ENCODE data around the gene DAP.

DAP gene

DNA sequence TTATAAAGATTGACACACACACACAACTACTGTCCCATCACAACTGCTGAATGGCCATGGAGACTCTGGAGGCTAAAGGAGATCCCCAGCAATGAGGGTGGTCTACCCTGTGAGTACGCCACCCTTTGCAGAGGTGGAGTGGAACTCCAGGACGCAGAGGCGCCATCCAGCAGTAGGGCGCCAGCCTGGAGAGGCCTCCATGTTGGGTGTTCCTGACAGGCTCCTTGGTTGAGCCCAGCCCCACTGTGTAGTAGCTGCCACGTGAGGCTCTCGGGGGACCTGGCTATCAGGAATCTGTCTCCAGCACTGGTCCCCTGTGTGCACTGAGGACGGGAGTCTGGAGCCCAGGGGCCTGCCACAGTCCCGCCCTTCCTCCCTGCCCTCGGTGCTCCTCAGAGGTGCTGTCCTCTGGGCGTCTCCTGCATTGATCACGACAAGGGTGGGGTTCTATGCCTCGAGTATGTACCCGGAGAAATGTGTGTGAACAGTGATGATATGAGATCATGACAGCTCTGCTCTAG, 72.3 kb downstream of the DAP start:
- DNase-seq = no peak

DNA sequence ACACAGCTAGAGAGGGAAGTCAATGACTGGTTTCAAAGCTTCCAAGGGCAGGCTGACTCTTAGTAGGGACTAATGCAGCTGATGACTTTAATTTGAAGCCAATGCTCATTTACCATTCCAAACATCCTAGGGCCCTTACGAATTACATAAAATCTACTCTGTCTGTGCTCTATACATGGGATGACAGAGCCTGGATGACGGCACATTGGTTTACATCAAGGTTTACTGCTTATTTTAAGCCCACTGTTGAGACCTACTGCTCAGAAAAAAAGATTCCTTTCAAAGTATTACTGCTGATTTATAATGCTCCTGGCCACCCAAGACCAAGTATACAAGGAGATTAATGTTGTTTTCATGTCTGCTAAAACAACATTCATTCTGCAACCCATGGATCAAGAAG, 74.1 kb downstream of the DAP start:
- no peak for DNase-seq

DNA sequence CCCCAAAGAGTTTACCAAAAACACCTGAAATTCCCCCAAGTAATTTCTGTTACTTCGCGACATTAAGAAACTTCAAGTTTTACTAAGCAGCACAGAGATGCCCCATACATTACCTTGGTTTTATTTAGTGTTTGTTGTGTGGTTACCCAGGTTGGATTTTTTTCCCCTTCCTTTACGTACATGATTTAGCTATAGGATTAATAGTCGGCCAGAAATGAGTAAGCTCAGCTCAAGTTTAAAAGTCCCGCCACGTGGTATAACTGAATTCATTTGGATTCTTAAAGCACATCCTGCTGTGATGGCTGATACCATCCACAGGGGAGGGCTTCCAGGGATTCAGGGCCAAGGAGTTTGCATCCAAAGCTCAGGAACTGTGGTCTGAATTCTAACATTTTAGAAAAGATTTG, 75.9 kb downstream of the DAP start:
- DNase-seq = no peak

DNA sequence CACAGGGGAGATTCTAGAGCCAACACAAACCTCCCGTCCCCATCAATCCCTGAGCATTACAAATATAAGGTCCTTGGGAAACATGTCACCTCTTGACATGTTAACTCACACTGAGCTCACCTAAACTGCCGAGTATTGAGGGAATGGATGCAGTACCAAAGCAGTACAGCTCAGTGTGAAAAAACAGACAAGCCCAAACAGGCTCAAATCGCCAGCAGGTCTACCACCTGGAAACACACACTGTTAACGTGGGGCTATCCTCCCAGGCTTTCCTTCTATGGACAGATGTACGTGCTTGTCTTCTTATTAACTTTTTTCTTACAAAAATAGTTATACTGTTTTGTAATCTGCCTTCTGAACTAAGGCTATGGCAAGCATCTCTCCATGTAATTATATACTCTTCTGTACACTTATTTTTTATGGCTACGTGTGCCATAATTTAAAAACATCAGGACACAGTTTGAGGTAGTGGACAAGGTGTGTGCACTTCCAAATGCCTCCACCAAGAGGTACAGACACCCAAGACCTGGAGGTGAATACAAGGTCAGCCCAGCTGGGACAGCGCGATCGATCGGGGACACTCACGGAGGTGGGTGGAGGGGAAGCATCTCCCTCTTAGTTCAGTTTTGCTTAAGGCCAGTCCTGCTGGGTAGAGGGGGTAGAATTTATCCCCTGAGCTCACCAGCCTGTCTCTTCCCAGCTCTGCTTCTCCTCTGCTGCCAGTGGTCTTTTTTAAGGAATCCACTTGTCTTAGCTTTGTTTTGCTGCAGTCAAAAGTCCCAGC, 76.5 kb downstream of the DAP start:
- no peak for DNase-seq

DNA sequence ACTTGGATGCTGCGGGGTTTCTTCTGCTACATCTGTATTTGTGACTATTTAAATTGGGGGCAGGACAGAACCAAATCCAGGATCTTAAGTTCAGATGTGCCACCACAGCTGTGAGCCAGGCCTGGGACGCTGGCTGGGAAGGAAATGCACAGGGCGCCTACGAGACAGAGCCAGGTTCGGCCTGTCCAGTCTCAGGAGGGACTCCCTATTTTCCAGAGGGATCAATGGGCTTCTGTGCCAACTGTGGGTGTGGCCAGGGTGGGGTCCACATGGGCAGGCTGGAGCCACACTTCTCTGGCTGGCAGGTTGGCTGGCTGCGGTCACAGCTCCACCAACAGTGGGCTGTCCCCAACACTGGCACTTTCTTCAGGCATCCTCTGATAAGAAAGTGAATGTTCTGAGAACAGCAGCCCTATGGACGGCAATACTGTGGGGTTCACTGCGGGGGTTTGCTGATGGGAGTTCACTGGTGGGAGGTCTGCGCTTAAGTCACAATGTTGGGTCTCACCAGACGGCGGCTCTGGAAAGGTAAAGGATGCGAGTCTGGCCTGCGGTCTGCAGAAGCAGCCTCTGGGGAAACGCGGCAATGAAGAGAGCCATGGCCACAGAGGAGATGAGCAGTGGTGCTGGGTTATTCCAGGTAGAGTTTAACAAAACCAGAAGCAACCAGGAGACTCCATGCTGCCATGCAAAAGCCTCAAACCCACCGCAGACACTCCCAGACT, 78.1 kb downstream of the DAP start:
- DNase-seq = peak; percentile 33

DNA sequence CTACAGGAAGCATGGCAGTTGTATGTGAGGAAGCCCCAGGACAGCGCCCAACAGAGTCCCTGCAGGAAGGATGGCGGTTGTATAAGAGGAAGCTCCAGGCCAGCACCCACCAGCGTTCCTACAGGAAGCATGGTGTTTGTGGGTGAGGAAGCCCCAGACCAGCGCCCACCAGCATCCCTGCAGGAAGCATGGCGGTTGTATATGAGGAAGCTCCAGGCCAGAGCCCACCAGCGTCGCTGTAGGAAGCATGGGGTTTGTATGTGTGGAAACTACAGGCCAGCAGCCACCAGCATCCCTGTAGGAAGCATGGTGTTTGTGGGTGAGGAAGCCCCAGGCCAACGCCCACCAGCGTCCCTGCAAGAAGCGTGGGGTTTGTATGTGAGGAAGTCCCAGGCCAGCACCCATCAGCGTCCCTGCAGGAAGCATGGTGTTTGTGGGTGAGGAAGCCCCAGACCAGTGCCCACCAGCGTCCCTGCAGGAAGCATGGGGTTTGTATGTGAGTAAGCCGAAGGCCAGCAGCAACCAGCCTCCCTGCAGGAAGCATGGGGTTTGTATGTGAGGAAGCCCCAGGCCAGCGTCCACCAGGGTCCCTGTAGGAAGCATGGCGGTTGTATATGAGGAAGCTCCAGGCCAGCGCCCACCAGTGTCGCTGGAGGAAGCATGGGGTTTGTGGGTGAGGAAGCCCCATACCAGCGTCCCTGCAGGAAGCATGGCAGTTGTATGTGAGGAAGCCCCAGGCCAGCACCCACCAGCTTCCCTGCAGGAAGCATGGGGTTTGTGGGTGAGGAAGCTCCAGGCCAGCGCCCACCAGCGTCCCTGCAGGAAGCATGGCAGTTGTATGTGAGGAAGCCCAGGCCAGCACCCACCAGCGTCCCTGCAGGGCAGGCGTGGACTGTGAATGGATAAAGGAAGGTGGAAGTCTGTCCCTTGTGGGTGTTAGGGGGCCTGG, 79.0 kb downstream of the DAP start:
- peak; percentile 40 for DNase-seq

DNA sequence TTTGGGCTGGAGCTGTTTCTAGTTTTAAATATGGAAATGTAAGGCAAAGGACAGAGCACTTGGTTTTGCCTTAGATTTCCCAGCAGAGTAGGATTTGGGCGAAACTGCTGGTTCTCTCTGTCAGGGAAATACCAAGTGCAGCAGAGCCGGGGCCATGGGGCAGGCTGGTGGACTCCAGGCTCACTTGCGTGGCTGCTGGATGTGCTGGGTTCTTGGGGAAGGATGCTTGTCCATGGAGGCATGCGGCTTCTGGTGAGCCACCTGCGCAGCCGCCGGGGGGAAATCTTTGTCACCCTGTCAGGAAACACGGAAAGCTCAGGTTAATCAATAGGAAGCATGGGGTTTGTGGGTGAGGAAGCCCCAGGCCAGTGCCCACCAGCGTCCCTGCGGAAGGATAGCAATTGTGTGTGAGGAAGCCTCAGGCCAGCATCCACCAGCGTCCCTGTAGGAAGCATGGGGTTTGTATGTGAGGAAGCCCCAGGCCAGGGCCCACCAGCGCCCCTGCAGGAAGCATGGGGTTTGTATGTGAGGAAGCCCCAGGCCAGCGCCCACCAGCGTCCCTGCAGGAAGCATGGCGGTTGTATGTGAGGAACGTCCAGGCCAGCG, 80.1 kb downstream of the DAP start:
- DNase-seq = peak; percentile 49

DNA sequence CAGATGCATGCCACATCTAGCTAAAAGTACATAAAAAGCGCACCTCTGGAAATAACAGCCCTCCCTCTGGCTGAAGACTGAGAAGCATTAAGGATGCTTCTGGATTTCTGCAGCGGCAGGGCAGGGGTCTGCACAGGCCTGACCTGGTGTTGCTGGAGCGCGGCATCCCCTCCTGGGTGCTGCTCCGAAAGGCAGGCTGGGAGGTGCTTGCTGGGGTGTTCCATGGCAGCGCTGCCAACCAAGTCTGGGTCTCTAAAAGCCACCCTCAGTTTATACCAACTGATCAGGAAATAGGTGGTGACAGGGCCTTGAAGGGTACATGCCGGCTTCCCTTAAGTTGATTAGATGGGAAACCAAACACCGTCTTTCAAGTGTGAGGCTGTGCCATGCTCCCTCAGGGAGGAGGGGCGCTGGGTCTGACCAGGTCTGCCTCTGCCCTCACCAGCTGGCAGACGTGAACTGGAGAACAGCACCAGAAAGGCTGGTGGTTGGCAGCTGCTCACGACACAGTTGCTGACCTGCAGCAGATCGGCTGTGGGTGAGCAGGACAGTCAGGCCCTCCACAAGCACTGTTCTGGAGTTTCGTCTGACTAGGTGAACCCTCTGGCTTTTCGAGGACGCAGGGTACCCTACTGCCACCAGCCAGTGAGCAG, 81.6 kb downstream of the DAP start:
- DNase-seq = peak; percentile 30

DNA sequence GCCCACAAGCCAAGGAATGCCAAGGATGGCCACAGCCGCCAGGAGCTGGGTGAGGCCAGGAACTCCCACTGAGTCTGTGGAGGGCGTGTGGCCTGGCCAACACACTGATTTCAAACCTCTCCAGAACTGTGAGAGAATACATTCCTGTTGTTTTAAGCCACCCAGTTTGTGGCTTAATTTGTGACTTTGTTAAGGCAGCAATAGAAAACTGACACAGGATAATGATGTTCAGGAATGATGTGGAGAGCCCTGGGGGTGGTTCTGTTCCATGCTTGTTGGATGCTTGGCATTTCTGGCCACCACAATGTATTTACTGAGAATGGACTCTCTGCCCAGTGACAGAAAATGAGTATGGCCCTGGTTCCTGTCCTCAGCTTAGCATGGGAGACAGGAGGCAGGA, 82.8 kb downstream of the DAP start:
- DNase-seq = peak; percentile 67

DNA sequence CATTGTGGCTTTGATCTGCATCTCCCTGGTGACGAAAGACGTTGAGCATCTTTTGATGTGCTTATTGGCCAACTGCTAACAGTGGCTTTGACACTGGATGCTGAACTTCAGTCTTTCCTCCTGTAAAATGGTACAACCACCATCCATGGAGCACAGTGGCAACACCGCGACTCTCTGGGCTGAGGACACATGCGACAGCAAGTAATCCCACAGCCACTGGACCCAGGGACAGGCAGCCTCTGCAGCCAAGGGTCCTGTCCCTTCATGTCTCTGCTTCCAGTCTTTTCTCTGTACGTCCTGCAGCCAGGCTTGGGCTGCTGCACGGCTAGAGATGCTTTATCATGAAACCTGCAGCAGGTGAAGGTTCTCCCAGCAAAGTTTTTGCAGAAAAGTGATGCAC, 83.5 kb downstream of the DAP start:
- DNase-seq = peak; percentile 23

DNA sequence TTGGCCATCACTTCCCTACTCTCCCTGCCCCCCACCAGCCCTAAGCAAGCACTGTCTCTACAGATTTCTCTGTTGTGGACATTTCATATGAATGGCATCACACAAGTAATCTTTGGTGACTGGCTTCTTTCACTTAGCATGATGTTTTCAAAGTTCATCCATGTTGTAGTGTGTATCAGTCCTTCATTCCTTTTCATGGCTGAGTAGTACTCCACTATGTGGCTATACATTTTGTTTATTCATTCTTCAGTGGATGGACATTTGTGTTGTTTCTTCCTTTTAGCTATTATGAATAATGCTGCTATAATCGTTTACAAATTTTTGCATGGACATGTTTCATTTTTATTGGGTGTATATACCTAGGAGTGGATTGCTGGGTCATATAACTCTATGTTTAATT, 84.1 kb downstream of the DAP start:
- DNase-seq = no peak

DNA sequence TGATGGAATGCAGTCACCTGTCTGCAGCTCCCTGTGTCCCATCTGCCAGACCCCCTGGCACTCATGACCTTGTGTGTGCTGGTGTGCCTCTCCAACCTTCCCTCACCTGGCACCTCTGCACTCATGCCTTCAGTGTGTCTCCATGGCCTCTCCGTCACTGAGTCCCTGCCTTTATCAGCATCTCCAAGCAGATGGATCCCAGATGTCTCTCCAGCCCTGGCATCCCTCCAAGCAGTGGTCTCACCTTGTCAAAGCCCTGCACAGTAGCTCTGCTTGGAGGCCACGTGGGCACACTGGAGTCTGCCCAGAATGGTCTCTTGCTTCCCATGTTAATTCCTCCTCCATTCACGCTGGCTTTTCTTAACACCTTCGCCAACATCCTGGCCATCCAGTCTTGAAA, 84.8 kb downstream of the DAP start:
- DNase-seq = peak; percentile 48

DNA sequence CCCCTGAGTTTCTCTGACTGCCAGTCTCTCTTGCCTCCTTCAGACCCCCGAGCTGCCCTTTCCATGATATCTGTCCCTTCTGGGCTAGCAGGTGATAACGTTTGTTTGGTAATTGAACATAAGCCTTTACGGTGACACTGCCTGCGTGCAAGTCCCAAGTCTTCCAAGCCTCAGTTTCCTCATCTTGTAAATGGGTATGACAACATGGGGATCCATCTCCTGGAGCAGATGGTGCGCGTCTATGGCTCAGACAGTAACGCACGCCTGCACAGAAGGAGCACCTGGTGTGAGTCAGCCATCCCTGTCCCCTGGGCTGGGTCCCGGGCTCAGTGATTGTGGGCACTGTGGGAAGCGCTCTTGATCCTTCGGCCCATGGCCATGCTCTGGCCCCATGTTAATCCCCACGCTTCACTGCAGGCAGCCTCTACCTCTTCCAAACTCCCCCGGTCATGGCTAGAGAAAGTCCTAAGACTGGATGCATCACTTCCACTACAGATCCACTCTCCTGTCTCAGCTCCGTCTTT, 85.8 kb downstream of the DAP start:
- DNase-seq = peak; percentile 48

DNA sequence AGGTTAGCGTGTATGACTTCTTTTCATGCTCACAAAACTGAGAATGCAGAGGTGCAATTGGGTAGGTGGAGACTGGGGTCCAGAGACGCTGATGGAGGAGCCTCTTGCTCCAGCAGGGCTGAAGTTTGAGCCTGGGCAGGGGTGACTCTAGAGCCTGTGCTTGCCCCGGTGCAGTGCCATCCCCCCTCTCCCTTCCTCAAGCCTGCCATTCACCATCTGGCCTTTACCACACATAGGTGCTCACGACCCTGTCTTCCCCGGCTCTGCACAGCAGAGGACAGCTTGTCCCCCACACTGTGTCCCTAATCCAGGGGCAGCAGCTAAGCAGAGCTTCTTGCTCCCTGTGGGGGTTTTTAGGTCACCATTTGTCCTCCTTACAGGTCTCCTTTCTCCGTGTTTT, 86.5 kb downstream of the DAP start:
- peak; percentile 47 for DNase-seq

DNA sequence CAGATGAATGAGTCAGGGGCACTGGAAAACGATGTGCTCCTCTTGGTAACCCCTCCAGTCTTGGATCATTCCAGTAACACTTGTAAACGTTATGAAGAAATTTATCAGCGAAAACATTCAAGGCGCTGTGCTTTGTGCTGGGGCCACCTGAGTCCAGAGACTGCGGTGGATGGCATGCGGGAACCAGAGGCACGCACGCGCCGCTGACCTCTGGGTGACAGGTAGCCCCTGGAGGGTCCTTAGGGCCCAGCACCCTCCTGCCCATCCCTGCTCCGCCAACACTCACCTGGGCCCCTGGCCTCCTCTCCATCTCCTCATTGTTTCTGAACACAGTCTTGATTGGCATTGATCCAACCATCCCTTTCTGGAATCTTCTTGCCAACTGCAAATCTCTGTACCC, 86.9 kb downstream of the DAP start:
- peak; percentile 47 for DNase-seq

DNA sequence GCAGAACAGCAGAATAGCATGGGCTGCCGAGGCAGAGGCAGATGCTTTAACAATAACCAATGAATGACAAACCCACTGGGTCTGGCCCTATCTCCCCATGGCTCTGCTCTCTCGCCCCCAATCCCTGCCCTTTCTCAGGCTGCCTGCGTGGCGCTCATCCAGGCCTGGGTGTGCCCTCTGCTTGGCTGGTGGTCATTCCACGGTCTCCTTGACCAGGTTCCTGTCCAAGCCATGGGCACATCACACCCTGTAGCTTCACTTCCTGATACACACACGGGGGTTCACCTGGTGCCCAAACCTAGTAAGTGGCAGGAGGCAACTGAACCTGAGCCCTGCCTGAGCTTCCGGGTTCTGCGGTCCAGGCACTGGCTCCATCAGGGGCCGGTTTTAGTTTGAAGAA, 87.6 kb downstream of the DAP start:
- peak; percentile 38 for DNase-seq

DNA sequence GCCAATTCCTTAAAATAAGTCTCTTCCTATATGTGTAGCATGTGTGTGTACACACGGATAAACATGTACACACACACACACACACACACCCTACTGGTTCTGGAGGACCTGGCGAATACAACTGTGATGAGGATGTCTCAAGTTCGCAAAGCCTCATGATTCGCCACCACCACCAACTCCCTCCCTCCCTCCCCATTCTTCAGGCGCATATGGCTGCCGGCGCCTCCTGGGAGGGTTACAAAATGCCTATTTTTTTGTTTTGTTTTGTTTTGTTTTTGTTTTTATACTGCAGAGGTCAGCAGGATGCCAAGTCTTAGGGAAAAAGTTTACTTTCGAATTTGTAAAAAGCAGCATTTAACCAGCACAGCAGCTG, 88.0 kb downstream of the DAP start:
- peak; percentile 43 for DNase-seq

DNA sequence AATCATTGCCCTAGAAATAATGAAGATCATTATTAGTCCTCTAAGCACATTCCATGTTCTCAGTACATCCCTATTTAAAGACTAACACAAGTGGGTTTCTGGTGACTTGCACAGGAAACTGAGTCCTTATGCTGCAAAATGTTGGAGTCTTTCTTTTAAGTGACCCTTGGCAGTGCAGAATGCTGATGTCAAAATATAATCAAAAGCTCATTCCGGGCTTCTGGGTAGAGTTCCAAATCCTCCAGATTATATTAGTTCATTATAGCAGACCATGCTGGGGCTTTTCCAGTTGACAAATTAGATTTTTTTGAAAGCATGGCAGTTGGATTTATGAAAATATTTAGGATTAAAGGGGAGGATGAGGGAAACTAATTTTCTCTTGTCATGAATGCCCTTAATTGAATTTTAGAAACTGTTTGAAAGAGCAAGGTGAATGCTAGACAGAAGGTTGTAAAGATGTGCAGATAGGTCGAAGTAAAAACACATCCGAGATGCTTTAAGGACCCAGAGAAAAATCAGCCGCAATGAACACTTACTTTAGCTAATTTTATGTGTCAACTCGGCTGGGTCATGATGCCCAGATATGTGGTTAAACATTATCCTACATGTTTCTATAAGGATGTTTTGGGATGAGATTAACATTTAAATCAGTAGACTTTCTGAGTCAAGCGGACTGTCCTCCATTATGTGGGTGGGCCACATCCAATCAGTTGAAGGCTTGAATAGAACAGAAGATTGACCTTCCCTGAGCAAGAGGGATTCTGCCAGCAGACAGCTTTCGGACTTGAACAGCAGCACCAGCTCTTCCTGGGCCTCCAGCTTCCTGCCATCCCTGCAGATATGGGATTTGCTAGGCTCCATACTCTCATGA, 88.7 kb downstream of the DAP start:
- no peak for DNase-seq

DNA sequence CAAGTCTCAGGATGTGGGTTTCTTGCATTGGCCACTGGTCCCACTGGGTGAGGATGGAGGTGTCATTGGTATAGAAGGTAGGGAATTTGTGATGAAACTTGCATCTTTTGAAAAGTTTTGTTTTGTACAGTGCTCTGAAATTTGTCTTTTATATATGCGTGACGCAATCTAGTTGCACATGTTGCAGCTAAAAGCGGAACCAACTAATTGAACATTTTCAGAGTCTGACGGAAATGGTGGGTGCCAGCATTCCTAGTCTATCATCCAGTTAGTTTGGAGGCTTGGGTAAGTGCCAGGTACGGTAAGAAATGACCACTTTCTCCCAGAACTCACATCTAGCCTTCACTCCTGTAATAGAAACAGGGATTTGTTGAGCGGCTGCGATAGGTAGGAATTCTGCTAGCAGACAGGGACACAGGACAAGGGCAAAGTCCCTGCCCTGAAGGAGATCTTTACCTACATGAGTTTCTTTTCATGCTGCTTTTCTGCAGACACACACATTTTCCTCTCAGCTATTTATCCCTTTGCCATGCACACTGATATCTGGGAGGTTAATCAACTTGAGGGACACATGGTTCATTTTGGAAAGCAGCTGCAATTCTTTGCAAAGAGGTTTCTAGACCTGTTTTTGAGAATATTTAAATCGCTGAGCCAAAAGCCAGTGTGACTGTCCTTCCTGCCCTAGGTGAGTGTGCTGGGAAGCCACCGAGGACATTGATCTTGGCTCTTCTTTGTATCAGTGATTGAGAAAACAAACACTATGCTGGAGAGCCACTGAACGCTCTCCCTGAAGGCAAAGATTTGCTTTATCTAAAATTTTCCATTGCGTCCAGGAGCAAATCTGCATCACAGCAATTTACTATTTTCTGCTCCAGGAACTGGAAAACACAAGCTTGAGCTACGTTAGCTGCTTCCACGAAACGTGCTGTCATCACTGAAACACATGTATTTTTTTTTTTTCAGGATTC, 89.7 kb downstream of the DAP start:
- DNase-seq = peak; percentile 26

DNA sequence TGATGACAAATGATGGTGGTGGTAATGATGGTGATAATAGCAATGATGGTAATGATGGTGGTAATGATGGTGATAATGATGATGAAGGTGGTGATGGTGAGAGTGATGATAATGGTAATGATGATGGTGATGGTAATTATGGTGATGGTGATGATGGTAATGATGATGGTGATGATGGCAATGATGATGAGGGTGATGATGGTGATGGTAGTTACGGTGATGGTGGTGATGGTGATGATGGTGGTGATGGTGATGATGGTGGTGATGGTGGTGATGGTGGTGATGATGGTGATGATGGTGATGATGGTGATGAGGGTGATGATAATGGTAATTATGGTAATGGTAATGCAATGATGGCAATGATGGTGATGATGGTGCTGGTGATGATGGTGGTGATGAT, 91.1 kb downstream of the DAP start:
- DNase-seq = peak; percentile 0

Measured in islet precursor cell (in vitro differentiated cells).